ENCODE data around the gene HAUS7. TPM values are rescaled to one million over a fixed set of nuclear protein-coding genes. Genes with fewer than 3 reads are reported as not detected.

Gene HAUS7
- total RNA-seq, 1 experiment from 2014 or later, result 29.3 TPM

DNA sequence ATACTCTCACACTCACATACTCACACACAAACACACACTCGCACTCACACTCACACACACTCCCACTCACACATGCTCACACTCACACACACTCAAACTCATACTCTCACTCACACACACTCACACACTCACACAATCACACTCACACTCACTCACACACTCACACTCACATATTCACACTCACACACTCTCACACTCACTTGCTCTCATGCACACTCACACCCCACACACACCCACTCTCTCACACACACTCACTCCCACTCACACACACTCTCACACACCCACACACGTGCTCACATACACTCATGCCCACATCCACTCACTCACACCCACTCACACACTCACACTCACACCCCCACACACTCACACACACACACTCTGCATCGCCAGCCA is 42.1 kb upstream of the HAUS7 start:
- H4K20me1 ChIP-seq (ENCODE audit: insufficient read depth), result no peaks in the 10 kb centered on the region
- no peaks in the 10 kb centered on the region for H3F3A ChIP-seq (ENCODE audit: insufficient read depth, low read depth)
- no peak overlapping the region for H2AFZ ChIP-seq
- no peak overlapping the region for H3K4me2 ChIP-seq
- 0 out of 2 replicates have a peak, but pooled peaks cover 5% of the 10 kb centered on the region for H3K27me3 ChIP-seq (ENCODE audit: insufficient read depth, low read depth)
- no TSS peak for BruUV-seq (replicated peaks)
- TF ChIP-seq, protein P1, sequence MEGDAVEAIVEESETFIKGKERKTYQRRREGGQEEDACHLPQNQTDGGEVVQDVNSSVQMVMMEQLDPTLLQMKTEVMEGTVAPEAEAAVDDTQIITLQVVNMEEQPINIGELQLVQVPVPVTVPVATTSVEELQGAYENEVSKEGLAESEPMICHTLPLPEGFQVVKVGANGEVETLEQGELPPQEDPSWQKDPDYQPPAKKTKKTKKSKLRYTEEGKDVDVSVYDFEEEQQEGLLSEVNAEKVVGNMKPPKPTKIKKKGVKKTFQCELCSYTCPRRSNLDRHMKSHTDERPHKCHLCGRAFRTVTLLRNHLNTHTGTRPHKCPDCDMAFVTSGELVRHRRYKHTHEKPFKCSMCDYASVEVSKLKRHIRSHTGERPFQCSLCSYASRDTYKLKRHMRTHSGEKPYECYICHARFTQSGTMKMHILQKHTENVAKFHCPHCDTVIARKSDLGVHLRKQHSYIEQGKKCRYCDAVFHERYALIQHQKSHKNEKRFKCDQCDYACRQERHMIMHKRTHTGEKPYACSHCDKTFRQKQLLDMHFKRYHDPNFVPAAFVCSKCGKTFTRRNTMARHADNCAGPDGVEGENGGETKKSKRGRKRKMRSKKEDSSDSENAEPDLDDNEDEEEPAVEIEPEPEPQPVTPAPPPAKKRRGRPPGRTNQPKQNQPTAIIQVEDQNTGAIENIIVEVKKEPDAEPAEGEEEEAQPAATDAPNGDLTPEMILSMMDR (conservative IDR thresholded peaks at IDR 0.05), result no peak
- no peak for TF ChIP-seq EZH2 (IDR thresholded peaks at IDR 0.05; ENCODE audit: low read depth)
- intact Hi-C loops (cut with micrococcal nuclease; ENCODE audit: unreplicated experiment), result no loop called here
- no peaks in the 10 kb centered on the region for H3K4me1 ChIP-seq (replicated peaks; ENCODE audit: insufficient read depth)
- ChIA-PET POLR2A (ENCODE audit: unreplicated experiment) (no interaction called here), CTCF (no interaction called here)
- H3K4me3 ChIP-seq, result no peak overlapping the region
- H3K79me2 ChIP-seq (ENCODE audit: low read depth), result no peaks in the 10 kb centered on the region
- no peak overlapping the region for H3K27ac ChIP-seq
- H3K9me2 ChIP-seq (ENCODE audit: insufficient read depth), result no peaks in the 10 kb centered on the region
- DNase-seq, result no peak
- no peaks in the 10 kb centered on the region for H3K9me3 ChIP-seq (ENCODE audit: insufficient read depth, low read depth)
- H3K36me3 ChIP-seq (ENCODE audit: low read depth), result no peaks in the 10 kb centered on the region

DNA sequence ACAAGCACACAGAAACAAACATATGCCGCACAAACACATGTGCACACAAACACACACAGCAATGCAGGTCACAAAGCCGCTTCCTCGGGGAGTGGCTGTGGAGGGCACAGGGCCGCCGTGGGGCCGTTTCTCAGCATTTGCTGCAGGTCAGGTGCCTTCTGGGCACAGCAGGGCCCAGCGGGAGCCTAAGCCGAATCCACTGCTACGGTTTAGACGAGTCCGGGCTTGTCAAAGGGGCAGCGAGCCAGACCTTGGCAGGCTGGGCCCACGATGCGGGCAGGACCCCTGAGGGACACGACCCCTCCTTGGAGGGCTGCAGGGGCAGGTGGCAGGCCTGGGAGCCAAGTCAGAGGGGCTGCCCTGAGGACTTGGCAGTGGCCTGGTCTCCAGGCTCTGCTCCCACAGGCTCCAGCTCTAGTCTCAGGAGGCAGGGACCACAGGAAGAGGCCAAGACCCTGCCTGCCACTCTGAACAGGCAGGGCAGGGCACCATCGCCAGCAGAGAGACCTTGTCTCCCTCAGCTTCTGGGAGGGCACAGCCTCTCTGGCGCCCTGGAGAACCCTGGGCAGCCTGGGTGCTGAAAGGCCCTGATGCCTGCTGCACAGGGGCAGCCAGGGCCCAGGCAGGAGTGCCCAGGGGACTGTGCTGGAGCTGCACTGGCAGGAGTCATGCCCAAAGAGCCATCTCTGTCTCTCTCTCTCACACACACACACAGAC is 41.6 kb upstream of the HAUS7 start:
- ChIA-PET CTCF (no interaction called here), POLR2A (ENCODE audit: unreplicated experiment) (no interaction called here)

DNA sequence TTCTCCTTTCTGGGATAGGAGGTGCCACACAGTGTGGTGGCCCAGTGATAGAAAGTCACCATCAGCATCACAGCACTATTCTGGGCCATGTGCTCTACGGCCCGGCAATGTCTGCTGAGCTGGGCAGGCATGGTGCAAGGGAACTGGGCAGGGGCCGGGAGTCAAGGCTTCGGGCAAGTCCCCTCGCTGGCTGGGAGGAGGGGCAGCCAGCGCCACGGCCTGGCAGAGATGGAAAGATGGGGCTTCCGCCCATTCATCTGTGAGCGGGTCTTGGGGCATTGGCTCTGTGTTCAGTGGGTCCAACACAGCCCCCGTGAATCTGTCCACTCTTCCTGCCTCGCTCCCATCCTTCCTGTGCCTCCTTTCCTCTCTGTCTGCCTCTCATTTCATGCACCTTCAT is 40.0 kb upstream of the HAUS7 start:
- ChIA-PET POLR2A (ENCODE audit: unreplicated experiment) (no interaction called here), CTCF (no interaction called here)
- Histone ChIP-seq H3K4me2 (no peak overlapping the region), H3K4me3 (no peak overlapping the region), H4K20me1 (ENCODE audit: insufficient read depth) (no peaks in the 10 kb centered on the region), H3K79me2 (ENCODE audit: low read depth) (no peaks in the 10 kb centered on the region), H3K4me1 (replicated peaks; ENCODE audit: insufficient read depth) (no peaks in the 10 kb centered on the region), H2AFZ (no peak overlapping the region), H3K27ac (no peak overlapping the region), H3K9me3 (ENCODE audit: insufficient read depth, low read depth) (no peaks in the 10 kb centered on the region), H3K9me2 (ENCODE audit: insufficient read depth) (no peaks in the 10 kb centered on the region), H3F3A (ENCODE audit: insufficient read depth, low read depth) (no peaks in the 10 kb centered on the region), H3K36me3 (ENCODE audit: low read depth) (no peaks in the 10 kb centered on the region), H3K27me3 (ENCODE audit: insufficient read depth, low read depth) (0 out of 2 replicates have a peak, but pooled peaks cover 5% of the 10 kb centered on the region)
- DNase-seq, result no peak
- BruUV-seq (replicated peaks), result no TSS peak
- no peak for TF ChIP-seq EZH2 (IDR thresholded peaks at IDR 0.05; ENCODE audit: low read depth)
- TF ChIP-seq, protein P1 (conservative IDR thresholded peaks at IDR 0.05), result no peak
- intact Hi-C loops (cut with micrococcal nuclease; ENCODE audit: unreplicated experiment), result no loop called here

More for the DNA sequence above, 41.6 kb upstream of the HAUS7 start:
- no peak for DNase-seq
- H3K27me3 ChIP-seq (ENCODE audit: insufficient read depth, low read depth), result 0 out of 2 replicates have a peak, but pooled peaks cover 5% of the 10 kb centered on the region
- no peaks in the 10 kb centered on the region for H4K20me1 ChIP-seq (ENCODE audit: insufficient read depth)
- BruUV-seq (replicated peaks), result no TSS peak
- H3K9me3 ChIP-seq (ENCODE audit: insufficient read depth, low read depth), result no peaks in the 10 kb centered on the region
- no peaks in the 10 kb centered on the region for H3K36me3 ChIP-seq (ENCODE audit: low read depth)
- H2AFZ ChIP-seq, result no peak overlapping the region
- H3K79me2 ChIP-seq (ENCODE audit: low read depth), result no peaks in the 10 kb centered on the region
- no peak overlapping the region for H3K4me3 ChIP-seq
- no peak overlapping the region for H3K27ac ChIP-seq
- TF ChIP-seq, protein P1 (conservative IDR thresholded peaks at IDR 0.05), result no peak
- TF ChIP-seq EZH2 (IDR thresholded peaks at IDR 0.05; ENCODE audit: low read depth), result no peak
- H3K4me2 ChIP-seq, result no peak overlapping the region
- intact Hi-C loops (cut with micrococcal nuclease; ENCODE audit: unreplicated experiment), result no loop called here
- no peaks in the 10 kb centered on the region for H3K9me2 ChIP-seq (ENCODE audit: insufficient read depth)
- no peaks in the 10 kb centered on the region for H3K4me1 ChIP-seq (replicated peaks; ENCODE audit: insufficient read depth)
- H3F3A ChIP-seq (ENCODE audit: insufficient read depth, low read depth), result no peaks in the 10 kb centered on the region
